ENCODE results near the gene ZNF121.

DNA sequence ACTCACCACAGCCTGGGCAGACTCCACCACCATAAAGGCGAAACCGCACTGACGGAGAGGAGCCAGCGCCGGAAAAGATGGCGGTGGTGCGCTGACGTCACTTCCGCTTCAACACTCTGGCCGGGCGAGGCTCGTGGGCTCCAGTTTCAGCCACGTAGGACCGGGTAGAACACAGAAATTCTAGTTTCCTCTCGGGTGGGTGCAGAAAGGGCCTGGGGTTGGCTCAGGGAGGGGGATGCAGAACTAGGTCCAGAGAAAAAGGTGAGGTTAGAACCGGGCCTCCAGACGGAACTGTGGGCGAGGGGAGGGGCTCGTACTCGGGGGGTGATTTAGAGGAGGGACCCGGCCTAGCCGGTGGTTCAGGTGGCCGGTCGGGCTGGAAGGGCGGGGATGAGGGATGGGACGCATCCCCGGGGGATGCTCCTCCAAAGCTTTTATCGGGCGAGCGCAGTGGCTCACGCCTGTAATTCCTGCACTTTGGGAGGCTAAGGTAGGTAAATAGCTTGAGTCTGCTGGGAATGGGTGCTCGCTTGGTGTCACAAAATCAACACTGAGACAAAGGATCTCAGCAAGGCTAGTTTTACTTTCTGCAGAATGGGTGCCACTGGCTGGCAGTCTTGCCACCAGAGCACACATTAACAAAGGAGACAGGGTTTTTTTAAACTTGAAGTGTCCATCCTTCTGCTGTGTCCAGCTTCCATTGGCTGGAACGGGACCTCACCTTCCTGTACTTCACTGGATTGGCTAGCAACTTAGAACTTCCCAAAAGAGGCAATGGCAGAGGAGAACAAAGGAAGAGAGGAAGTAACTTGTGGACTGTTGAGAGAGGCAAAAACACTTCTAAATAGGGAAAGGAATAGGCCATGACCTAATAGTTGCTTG lies 37.1 kb upstream of the ZNF121 start, which contains the start of gene ZNF561:
- TF ChIP-seq, protein P1, sequence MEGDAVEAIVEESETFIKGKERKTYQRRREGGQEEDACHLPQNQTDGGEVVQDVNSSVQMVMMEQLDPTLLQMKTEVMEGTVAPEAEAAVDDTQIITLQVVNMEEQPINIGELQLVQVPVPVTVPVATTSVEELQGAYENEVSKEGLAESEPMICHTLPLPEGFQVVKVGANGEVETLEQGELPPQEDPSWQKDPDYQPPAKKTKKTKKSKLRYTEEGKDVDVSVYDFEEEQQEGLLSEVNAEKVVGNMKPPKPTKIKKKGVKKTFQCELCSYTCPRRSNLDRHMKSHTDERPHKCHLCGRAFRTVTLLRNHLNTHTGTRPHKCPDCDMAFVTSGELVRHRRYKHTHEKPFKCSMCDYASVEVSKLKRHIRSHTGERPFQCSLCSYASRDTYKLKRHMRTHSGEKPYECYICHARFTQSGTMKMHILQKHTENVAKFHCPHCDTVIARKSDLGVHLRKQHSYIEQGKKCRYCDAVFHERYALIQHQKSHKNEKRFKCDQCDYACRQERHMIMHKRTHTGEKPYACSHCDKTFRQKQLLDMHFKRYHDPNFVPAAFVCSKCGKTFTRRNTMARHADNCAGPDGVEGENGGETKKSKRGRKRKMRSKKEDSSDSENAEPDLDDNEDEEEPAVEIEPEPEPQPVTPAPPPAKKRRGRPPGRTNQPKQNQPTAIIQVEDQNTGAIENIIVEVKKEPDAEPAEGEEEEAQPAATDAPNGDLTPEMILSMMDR (IDR thresholded peaks at IDR 0.05) = peak in 1 of 6 experiments; percentile 14
- peak; percentile 18 to 19 for TF ChIP-seq POLR2A (IDR thresholded peaks at IDR 0.05)
